ENCODE results near the gene PRKAB1. TPM values are rescaled to one million over a fixed set of nuclear protein-coding genes. Genes with fewer than 3 reads are reported as not detected.

Gene PRKAB1
- polyA plus RNA-seq, 4 donors = 72.0 to 95.3 (median 85.7) TPM

DNA sequence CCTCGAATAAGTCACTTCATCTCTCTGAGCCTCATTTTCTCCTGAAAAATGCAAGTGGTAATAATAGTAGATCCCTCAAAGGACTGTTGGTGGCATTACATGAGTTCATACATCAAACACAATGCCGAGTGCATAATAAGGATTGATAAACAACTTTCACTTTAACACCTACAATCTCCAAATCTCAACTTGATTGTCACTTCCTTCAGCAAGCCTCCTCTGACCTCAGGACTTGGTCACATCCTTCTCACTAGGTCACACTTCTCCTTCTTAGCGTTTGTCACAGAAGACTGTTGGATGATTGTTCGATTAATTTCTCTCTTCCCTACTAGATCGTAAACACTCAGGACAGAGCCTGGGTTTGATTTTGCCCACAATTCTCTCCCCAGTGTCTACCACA lies 7.9 kb upstream of the PRKAB1 start:
- DNase-seq (ENCODE audit: low read depth in 4 of 4, low spot score in 2 of 4) = no peak

DNA sequence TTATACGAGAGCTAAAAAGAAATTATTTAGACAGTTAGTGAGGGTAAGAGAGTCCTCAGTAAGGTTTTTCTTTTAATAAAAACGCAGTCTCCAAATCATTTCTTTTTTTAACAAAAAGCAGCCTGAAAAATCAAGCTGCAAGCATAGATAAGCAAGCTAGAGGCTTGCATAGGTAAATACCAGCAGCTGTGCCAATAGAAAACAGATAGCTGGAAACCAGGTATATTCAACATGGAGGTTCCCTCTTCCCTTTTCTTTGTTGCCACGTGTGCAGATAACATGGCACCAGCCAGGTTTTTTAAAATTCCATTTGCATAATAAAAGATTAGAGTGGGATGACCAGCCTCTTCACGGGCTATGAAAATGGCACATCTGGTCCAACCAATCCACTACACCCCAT lies 6.1 kb upstream of the PRKAB1 start:
- DNase-seq (ENCODE audit: low read depth in 4 of 4, low spot score in 2 of 4) = no peak

DNA sequence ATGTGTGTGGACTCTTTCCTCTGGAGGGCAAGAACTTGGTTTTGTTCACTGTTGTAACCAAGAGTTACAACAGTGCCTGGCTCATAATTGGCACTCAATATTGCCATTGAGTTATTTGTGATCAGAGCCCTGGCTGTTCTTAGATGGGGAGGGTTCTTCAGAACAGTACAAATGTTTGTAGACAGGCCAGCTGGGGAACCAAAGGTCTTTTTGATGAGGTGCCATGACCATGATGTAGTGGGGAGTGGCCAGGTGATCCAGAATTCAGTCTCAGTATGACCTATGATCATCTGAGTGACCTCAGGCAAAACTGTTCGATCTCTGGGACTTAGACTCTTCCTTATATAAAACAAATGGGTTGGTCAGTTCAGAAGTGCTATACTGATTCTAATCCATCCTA lies 3.3 kb upstream of the PRKAB1 start:
- DNase-seq (ENCODE audit: low read depth in 4 of 4, low spot score in 2 of 4) = no peak

DNA sequence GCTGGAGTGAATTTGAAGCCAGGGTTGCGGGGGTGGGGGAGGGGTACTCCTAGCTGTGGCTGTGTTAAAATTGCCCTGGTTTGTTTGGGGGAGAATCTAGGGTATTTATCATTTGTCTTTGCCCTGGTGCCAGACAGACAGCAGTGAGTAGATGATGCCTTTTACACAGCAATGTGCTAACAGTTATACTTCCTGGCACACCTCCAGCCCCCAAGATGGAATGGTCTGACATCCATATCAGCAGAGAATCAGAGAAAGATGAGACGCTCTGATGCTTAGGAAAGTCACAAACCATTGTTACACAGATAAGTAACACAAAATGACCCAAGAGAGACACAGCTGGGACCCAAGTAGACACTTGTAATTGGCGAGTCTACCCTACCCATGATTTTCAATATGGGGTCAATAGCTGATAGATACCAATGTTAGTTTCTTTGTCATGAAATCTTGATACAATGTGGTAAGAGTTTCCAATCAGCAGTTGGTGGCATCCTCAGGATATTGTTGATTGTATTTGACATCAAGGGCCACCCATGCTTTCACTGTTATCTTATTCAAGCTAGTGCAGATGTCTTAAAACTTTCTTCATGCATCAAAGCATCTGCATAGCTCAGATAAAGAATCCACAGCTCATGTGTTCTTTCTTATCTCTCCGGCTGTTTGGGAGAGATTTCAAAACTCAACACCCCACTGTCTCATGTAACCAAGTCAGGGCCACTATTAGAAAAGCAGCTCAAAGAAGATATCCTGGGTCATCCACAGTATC lies 2.6 kb upstream of the PRKAB1 start:
- DNase-seq (ENCODE audit: low read depth in 4 of 4, low spot score in 2 of 4) = no peak

DNA sequence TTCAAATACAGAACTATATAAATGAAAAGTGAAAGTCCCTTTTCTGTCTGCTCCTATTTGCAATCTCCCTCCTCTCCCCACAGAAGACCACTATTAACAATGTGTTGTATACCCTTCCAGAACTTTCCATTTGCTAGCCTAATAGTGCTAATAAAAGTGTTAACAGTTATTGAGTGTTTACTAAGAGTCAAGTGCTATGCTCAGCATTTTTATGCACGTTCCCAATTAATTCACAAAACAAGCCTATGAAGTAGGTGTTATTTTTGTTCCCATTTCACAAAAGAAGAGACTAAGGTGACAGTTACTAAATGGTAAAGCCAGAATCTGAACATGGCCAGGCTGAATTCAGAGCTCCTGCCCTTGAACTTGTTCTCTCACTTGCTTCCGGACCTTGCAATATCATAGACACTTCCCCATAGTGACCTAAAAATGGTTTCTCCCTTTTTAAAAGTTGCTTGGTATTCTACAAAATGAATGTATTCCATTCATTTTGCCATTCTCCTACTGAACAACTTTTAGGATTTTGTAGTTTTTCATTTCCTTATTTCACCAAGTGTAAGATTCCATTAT lies 1.6 kb upstream of the PRKAB1 start:
- no peak for DNase-seq (ENCODE audit: low read depth in 4 of 4, low spot score in 2 of 4)

DNA sequence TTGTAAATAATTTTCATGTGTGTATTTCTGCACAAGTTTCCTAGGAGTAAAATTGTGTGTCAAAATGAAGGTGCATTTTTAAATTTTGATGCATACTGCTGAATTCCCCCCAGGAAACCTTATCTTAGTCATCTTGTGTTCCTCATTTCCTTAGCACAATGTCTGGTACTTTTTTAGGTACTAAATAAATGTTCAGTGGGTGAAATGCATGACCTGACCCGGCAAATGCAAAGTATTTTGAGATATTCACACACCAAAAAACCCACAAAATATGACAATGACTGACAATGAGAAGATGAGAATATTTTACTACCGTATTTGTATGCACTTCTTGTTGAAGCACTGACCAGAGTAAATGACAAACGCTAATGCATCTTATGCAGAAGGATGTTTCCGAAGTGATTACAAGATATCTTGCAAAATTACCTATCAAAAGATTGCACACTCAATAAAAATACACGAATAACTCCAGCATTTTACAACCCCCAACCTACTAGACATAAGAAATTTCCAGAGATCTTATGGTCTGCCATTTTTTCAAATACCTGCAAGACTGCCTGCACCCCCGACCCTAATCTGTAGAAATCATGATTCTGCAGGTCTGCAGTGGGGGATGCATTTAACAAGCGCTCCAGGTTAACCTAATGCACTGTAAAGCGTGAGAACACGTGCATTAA lies 895 bp upstream of the PRKAB1 start:
- DNase-seq (ENCODE audit: low read depth in 4 of 4, low spot score in 2 of 4) = no peak

DNA sequence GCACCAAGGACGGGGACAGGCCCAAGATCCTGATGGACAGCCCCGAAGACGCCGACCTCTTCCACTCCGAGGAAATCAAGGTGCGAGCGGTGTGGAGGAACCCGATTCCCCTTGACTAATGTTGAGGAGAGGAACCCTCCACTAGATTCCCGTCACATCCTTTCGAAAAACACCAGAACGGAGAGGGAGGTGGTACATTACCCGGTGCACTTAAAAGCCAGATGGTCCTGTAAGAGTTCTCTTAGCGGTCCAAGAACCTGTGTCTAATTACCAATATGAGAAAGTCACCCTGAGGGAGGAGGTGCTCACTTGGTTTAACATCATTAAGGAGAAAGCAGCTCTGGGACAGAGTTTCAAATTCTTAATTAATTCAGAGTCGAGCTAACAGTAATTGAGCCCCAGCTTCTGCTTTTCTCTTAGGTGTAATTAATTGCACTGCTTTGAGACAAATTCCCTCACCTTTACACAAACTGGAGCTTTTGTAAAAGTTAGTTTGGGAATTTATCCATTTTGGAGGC lies 450 bp downstream of the PRKAB1 start:
- DNase-seq (ENCODE audit: low read depth in 4 of 4, low spot score in 2 of 4) = no peak

DNA sequence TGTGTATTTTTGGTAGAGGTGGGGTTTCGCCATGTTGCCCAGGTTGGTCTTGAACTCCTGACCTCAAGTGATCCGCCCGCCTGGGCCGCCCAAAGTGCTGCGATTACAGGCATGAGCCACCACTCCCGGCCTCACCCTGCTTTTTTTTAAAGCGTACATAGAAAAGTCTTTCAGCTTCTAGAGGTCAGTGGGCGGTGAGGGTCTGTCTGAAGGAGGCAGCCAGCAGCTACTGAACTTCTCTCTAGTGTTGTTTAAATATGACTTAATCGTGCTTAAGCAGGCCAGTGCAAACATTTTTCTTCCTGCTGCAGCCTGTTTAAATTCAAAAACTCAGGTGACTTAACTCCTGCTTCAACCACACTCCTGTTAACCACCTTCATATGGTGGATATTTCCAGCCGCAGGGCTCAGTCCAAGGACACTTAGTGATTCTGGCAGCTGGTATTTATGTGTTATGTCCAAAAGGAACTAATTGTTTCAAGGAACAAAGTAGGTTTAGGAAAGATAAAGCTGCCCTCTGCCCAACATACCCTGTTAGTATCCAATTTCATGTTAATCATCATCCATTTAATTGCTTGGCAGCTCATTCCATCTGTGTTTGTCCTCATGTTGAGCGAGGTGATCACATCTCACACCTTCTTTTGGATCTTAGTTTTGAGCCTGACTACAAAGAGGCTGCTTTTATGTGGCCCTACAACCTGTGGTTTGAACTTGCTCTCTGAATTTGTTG lies 2.0 kb downstream of the PRKAB1 start:
- no peak for DNase-seq (ENCODE audit: low read depth in 4 of 4, low spot score in 2 of 4)

DNA sequence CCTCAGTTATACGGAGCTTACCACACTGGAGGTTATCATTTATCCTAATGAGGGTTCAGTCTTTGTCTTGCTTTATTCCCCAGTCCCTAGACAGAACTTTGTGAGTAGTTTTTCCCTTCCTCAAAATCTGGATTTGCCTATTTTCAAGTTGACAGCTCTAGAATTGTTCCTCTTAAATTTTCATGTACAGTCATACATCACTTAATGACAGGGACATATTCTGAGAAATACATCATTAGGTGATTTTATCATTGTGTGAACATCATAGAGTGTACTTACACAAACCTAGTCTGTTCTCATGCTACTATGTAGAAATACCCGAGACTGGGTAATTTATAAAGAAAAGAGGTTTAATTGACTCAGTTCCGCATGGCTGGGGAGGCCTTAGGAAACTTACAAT lies 3.1 kb downstream of the PRKAB1 start:
- no peak for DNase-seq (ENCODE audit: low read depth in 4 of 4, low spot score in 2 of 4)

- no peak for DNase-seq (ENCODE audit: low read depth in 4 of 4, low spot score in 2 of 4)
Observed at GRCh38 chr12:119672194-119672593, 4.3 kb downstream of the PRKAB1 start.

GRCh38 chr12:119673634-119674033 lies 5.7 kb downstream of the PRKAB1 start:
- no peak for DNase-seq (ENCODE audit: low read depth in 4 of 4, low spot score in 2 of 4)

DNA sequence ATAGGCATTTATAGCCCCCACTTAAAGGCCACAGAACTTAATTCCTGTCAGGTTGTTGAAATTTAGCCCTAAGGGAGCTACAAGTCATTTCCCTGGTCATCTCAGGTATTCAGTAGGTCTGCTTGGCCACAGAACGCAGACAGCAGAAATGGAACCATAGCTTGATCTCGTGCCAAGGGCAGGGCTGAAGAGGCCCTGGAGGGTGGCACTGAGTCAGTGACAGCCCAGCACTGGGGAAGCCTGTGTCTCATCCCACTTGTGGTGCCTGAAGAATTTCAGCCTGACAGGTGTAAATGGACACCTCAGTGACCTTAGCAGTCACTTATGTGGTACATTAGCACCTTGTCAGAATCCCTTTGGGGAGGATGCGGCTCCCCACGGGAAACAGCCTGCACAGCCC lies 6.6 kb downstream of the PRKAB1 start:
- no peak for DNase-seq (ENCODE audit: low read depth in 4 of 4, low spot score in 2 of 4)

GRCh38 chr12:119676022-119676421 lies 8.1 kb downstream of the PRKAB1 start:
- DNase-seq (ENCODE audit: low read depth in 4 of 4, low spot score in 2 of 4) = no peak

GRCh38 chr12:119676573-119676972 lies 8.6 kb downstream of the PRKAB1 start:
- DNase-seq (ENCODE audit: low read depth in 4 of 4, low spot score in 2 of 4) = no peak

GRCh38 chr12:119678459-119678858 lies 10.5 kb downstream of the PRKAB1 start:
- no peak for DNase-seq (ENCODE audit: low read depth in 4 of 4, low spot score in 2 of 4)

DNA sequence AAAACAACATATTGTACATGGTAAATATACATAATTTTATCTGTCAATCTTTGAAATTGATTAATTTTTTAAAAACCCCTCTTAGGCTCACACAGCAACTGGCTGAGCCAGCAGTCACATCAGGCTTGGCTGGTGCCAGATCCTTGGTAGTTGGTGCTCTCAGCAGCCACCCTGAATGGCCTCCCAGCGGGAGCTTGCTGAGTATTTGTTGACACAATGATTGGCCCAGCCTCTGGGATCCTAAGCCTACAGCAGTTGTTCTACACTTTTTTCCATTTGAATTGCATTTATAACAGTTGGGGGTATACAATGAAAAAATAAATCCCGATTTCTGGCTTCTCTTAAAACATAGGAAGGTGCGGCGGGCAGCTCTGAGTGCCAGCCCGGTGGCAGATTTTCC lies 11.1 kb downstream of the PRKAB1 start:
- no peak for DNase-seq (ENCODE audit: low read depth in 4 of 4, low spot score in 2 of 4)

- DNase-seq (ENCODE audit: low read depth in 4 of 4, low spot score in 2 of 4) = no peak
Observed at GRCh38 chr12:119679490-119679889, 11.6 kb downstream of the PRKAB1 start.

- no peak for DNase-seq (ENCODE audit: low read depth in 4 of 4, low spot score in 2 of 4)
Observed at GRCh38 chr12:119681111-119681510, 13.2 kb downstream of the PRKAB1 start.

DNA sequence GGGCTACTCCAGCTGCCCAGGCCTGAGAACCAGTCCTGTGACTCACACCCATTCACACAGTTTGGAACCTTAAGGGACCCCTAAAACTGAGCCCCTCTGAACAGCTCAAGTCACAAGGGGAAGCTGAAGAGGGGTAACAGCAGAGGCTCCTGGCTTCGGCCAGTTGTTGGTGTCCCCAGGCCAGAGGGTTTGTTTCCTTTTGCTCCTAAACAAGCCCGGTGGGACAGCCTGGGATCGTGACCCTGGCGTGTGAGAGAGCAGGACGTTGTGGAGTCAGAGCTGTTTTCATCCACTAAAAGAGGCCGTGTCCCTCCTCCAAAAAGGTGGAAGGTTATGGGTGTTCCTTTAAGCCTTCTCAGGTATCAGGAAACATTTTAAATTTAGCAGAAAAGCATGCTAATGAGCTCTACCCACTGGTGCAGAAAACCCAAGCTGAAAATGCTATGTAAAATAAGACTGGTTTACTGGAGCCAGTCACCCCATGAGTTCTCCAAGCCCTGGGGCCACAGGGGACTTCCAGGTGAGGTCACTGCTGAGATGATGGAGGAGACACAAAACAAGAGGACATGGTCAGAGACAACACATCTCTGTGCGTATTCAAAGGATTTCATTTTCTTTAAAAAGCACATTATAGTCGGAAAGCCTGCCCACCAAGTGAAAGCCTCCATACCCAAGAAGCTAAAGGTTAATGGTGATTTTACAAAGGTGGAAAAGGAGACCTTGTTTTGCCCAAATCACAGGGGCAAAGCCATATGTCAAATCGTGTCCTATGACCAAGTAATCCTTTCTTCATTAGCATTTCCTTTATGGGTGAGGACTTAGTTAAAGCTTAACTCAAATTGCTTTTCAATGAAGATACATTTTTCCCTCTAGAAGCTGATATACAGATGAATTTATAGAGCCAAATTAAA lies 14.1 kb downstream of the PRKAB1 start:
- DNase-seq (ENCODE audit: low read depth in 4 of 4, low spot score in 2 of 4) = no peak

- no peak for DNase-seq (ENCODE audit: low read depth in 4 of 4, low spot score in 2 of 4)
Observed at GRCh38 chr12:119682639-119683252, 14.8 kb downstream of the PRKAB1 start.

All from left renal cortex interstitium (tissue), 4 donors.